GM12801 (cell line): ENCODE measurements around the gene ZNF805.

Experiments
- TF ChIP-seq, protein P1 (sequence below): IDR thresholded peaks from one replicate; pipeline ENCODE4 v1.5.1; 2011; ENCODE audit warnings: control low read depth; ENCODE audit not compliant: insufficient read length; ENCODE audit errors: extremely low read depth

Gene ZNF805

DNA sequence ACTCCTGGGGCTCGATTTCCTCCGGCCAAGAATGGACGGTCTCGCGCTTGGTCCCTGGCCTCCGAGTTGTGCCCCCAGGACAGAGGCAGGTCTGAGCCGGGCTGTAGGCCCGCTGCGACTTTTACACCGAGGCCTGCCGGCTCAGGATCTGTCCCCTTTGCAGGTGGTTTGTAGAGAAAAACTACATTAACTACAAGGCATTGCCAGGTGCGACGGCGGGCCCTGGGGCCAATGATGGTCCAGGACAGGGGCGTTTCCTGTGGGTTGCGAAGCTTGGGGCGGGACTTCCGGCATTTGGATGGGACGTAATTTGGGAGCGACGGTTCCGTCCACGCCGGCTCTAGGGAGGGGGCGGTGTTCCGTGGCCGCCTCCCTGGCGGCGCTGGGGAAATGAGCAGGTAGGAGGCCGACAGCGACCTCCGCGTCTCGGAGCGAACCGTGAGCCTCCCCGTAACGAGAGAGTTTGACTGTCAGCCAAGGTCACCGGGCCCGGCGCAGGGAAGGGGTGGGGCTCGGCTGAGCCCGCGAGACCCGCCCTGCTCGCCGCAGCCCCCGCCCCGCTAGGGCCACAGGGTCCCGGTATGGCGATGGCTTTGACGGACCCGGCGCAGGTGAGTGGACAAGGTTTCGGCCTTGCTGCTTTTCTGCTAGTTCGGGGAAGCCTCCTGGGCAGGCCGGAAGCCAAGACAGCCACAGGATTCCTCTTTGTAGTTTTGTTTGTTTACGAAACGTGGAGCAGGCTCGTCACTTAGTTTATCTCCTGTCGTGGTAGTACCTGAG is at the start of gene ZNF805:
Gene ZNF805, plus strand, starts transcription at position 322 of the 780 bp plus-strand sequence. Its CDS starts 260 bp downstream, at position 582.
- TF ChIP-seq, protein P1, sequence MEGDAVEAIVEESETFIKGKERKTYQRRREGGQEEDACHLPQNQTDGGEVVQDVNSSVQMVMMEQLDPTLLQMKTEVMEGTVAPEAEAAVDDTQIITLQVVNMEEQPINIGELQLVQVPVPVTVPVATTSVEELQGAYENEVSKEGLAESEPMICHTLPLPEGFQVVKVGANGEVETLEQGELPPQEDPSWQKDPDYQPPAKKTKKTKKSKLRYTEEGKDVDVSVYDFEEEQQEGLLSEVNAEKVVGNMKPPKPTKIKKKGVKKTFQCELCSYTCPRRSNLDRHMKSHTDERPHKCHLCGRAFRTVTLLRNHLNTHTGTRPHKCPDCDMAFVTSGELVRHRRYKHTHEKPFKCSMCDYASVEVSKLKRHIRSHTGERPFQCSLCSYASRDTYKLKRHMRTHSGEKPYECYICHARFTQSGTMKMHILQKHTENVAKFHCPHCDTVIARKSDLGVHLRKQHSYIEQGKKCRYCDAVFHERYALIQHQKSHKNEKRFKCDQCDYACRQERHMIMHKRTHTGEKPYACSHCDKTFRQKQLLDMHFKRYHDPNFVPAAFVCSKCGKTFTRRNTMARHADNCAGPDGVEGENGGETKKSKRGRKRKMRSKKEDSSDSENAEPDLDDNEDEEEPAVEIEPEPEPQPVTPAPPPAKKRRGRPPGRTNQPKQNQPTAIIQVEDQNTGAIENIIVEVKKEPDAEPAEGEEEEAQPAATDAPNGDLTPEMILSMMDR: no peak

DNA sequence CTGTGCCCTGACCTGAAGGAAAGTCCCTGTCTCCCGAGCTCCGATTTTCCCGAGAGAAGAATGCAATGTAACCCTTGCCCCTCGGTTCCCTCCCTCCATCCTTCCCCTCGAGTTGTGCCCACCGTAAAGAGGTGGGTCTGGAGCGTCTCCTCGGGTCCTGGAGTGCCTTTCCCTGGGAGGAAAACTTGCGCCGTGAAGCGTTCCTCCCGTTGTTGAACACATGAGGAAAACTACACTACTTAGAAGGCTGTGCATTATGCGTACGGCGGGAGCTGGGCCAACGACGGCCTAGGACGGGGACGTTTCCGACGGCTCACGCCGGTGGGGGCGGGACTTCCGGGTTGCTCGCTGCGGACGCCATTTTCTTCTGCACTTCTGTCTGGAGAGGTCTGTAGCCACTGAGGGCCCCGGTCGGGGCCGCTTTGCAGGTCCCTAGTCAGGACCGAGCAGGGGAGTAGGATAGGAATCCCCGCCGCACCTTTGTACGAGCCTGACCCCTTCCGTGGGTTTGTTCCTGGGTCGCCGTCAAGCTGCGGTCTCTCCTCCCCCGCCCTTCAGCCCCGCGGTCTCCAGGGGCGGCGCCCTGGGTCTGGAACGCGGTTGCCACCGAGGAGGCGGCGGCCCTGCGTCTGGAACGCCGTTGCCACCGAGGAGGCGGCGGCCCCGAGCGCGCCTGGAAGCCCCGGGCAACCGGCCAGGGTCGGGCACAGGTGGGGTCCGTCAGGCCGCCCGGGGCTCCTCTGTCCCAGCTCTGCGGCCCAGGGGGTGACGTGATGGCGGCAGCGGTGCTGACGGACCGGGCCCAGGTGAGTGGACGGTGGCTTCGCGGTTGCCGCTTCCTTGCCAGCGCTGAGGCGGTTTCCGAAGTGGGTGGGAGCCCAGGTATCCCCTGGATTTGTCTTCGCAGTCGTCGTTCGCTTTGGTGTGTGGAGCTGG is 49.0 kb upstream of the ZNF805 start, which contains the start of gene ZNF264:
Gene ZNF264, plus strand, starts transcription at position 360 of the 936 bp plus-strand sequence. Its CDS starts 414 bp downstream, at position 774.
- TF ChIP-seq, protein P1: no peak

DNA sequence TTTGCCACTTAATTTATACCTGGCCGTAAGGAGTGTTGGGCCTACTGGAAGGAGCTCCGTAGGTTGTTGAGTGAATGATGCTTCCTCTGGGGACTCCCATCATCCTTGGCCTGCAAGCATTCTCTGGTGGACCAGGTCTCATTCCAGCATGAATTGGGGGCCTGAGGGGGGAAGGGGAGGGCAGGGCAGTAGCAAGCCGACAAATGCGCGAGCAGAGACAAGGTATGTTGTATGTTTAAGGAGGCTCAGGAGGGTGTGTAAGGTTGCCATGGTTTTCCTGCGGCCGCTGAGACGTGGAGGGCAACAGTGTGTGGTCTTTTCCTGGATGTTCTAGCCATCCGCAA is 48.4 kb upstream of the ZNF805 start:
- TF ChIP-seq, protein P1: no peak

DNA sequence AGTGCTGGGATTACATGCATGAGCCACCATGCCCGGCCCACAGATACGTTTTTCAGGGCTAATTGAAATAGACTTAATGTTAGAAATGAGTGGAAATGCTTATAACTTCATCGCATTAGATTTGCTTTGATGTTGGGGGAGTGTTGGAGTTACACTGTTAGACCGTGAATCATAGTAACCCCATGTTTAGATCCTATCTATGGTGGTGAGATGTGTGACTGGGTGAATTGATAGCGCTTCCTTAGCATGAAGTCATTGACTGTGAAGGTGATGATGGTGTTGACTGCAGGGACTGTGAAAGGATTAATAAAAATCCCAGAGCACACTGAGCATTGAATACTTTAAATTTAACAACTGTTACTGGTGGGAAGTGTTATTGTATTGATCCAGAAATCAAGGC is 47.4 kb upstream of the ZNF805 start:
- TF ChIP-seq, protein P1: no peak

DNA sequence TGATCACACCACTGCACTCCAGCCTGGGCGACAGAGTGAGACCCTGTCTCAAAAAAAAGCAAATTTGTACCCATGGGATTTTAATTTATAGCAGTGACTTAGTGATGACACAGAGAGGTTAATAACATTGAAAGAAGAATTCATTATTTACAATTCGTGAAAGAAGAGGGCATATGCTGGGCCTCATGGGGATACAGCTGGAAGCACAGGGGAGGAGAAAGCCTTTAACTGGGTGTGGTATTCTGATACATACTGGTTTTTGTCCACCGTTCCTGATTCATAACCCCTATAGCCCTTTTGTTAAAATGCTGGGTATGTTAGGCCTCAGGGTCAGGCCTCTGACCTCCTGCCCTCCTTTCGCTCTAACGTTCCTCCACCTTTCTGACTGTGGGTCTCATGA is 38.3 kb upstream of the ZNF805 start:
- TF ChIP-seq, protein P1: no peak

DNA sequence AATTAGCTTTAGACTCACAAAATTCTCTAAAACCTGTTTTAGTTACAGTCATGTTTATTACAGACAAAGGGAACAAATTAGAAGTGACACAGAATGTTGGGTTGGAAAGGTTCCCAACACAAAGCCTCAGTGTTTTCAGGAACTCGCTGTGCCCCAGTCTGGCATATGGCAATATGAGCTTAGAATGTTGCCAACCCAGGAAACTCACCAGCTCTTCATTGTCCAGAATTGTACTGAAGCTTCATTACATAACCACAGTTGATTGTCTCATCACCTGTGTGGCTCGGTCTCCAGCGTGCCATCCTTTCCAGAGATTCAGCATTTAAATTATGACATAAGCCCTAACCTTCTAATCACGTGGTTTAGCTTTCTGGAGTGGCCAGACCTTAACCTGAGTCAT is 30.1 kb upstream of the ZNF805 start:
- TF ChIP-seq, protein P1: no peak

DNA sequence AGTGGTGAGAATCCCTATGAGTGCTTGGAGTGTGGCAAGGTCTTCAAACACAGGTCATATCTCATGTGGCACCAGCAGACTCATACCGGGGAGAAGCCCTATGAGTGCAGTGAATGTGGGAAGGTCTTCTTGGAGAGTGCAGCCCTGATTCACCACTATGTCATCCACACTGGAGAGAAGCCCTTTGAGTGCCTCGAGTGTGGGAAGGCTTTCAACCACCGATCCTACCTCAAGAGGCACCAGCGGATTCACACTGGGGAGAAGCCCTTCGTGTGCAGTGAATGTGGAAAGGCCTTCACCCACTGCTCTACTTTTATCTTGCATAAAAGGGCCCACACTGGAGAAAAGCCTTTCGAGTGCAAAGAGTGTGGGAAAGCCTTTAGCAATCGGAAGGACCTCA is 28.3 kb upstream of the ZNF805 start:
- TF ChIP-seq, protein P1: no peak
